Natural killer cell (primary cell): ENCODE results near the gene RAB20. TPM values are rescaled to one million over a fixed set of nuclear protein-coding genes. Genes with fewer than 3 reads are reported as not detected.
"Not testable (repeated sequence)": the region's sequence is repeated elsewhere in the genome, so short reads cannot be mapped to it uniquely, and the experiment has no call there.

ENCODE experiments used
- ATAC-seq, 3 donors: fragments of 150-1000 bp in 2 of 3; fragments of 200-7000 bp in 1 of 3; cut with Tn5 transposase; 1 replicate in 1 of 3; 2 replicates in 2 of 3; pipeline ENCODE4 v1.10.0; 2021; ENCODE audit warnings: mild to moderate bottlenecking in 2 of 3, moderate library complexity in 2 of 3
- DNase-seq, 2 donors: peaks; one replicate each; pipeline versions ENCODE4 v3.0.0 to v3.0.0-alpha.2; 2013 to 2021; ENCODE audit warnings: mixed read lengths in 1 of 2
- H3K27ac ChIP-seq: one replicate; pipeline ENCODE4 v1.5.1; 2013; ENCODE audit warnings: mild to moderate bottlenecking, low read length
- H3K27me3 ChIP-seq: one replicate; pipeline ENCODE4 v1.6.1; 2013; ENCODE audit warnings: low read length; ENCODE audit not compliant: control insufficient read depth, insufficient read depth
- H3K36me3 ChIP-seq: one replicate; pipeline ENCODE4 v1.6.1; 2013; ENCODE audit warnings: low read length; ENCODE audit not compliant: control insufficient read depth, insufficient read depth
- H3K4me1 ChIP-seq: one replicate; pipeline ENCODE4 v1.6.1; 2013; ENCODE audit warnings: low read length; ENCODE audit not compliant: control insufficient read depth, insufficient read depth
- H3K4me3 ChIP-seq: one replicate; pipeline ENCODE4 v1.5.1; 2013; ENCODE audit warnings: low read length
- H3K9me3 ChIP-seq: one replicate; pipeline ENCODE4 v1.6.1; 2013; ENCODE audit warnings: low read length; ENCODE audit not compliant: control insufficient read depth, insufficient read depth
- H3K27ac Mint-ChIP-seq, 2 donors: one replicate each; pipeline ENCODE4 v1.8.0; 2022; ENCODE audit warnings: mild to moderate bottlenecking in 2 of 2, mixed read lengths in 2 of 2, moderate library complexity in 1 of 2
- H3K27me3 Mint-ChIP-seq, 2 donors: one replicate each; pipeline ENCODE4 v1.8.0; 2022; ENCODE audit warnings: low read depth in 2 of 2, mixed read lengths in 2 of 2
- H3K36me3 Mint-ChIP-seq: one replicate; pipeline ENCODE4 v1.8.0; 2022; ENCODE audit warnings: mixed read lengths
- H3K4me1 Mint-ChIP-seq, 2 donors: one replicate each; pipeline ENCODE4 v1.8.0; 2022; ENCODE audit warnings: mixed read lengths in 2 of 2
- H3K4me3 Mint-ChIP-seq: one replicate; pipeline ENCODE4 v1.8.0; 2022; ENCODE audit warnings: mild to moderate bottlenecking, moderate library complexity, mixed read lengths
- H3K9me3 Mint-ChIP-seq, 2 donors: one replicate each; pipeline ENCODE4 v1.8.0; 2022; ENCODE audit warnings: mixed read lengths in 2 of 2
- CTCF ChIP-seq: fragments of 200-600 bp; IDR thresholded peaks from one replicate; pipeline ENCODE4 v1.8.0; 2022; ENCODE audit warnings: antibody characterized with exemption
- WGBS: methylation state at CpG from one replicate; pipeline ENCODE4 v1.1.7; 2013; ENCODE audit warnings: missing lambda C conversion rate; ENCODE audit not compliant: insufficient coverage; 5-methylcytosine and 5-hydroxymethylcytosine counted together
- intact Hi-C: fragments of 100-400 bp; cut with micrococcal nuclease; formaldehyde crosslinking; loops from one replicate; pipeline ENCODE4 v1.14.2; 2022
- total RNA-seq, 4 donors: library from RNA; stranded (reverse); fragments of 120-200 nt in 1 of 4; gene quantifications; one replicate each; pipeline versions ENCODE4 v1.2.3 to v1.2.4, GENCODE V29; 2013 to 2022

RAB20 gene
- total RNA-seq, 3 donors from 2014 or later (not counting 1 experiment from before 2014, with no cell fraction given) = 1.0 to 3.3 (median 1.2) TPM

DNA sequence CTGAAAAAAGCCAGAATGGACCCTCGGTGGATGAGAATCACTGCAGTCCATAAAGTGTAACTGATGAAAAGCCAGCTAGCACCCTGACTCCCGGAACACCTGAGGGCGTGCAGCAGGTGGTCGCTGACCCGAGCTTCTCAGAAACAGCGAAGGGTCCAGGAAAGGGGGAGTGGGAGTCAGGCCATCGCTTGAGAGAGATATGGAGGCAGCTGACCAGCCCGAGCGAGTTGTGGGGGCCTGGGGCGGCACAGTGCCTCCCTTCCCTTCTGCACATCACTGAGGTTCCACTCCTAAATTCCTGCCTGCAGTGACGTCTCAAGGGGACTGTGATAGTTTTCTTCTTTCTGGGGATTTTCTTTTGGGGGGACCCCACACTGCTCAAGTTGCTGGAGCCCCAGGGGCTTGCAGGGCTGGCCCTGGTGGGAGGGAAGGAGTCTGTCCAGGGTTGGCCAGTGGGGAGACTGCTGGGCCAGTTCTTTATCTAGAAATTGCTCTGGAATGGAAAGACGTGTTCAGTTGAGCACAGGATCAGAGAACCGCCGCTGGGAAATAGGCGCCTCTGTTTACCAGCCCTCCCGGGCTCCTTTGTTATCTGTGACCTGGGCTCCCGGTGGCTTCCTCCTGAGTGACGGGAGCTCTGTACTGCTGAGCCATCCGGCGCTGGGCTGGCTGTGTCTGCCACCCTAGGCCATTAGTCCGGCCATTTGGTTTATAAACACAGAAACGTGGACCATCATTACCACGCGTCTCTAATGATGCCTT is 71.3 kb downstream of the RAB20 start:
- no peaks in the 10 kb centered on the region for H3K9me3 Mint-ChIP-seq
- intact Hi-C loops = no loop called here
- Histone ChIP-seq H3K4me1 (no peaks in the 10 kb centered on the region), H3K4me3 (no peak overlapping the region), H3K9me3 (no peaks in the 10 kb centered on the region), H3K27me3 (no peaks in the 10 kb centered on the region), H3K36me3 (no peaks in the 10 kb centered on the region), H3K27ac (no peak overlapping the region)
- H3K36me3 Mint-ChIP-seq = no peaks in the 10 kb centered on the region
- H3K4me1 Mint-ChIP-seq = no peaks in the 10 kb centered on the region
- ATAC-seq (no peak), DNase-seq (no peak)
- no peak overlapping the region for H3K27ac Mint-ChIP-seq
- WGBS = 92% methylated on average over 24 of the region's 24 CpGs
- no peak for TF ChIP-seq CTCF
- H3K27me3 Mint-ChIP-seq = no peaks in the 10 kb centered on the region
- H3K4me3 Mint-ChIP-seq = no peak overlapping the region

- H3K27me3 Mint-ChIP-seq, H3K27ac ChIP-seq, H3K9me3 Mint-ChIP-seq, H3K4me3 Mint-ChIP-seq, H3K36me3 ChIP-seq, intact Hi-C loops, H3K27ac Mint-ChIP-seq, H3K4me1 Mint-ChIP-seq, H3K4me1 ChIP-seq, DNase-seq, H3K27me3 ChIP-seq, ATAC-seq, H3K9me3 ChIP-seq, H3K36me3 Mint-ChIP-seq, H3K4me3 ChIP-seq: not testable (repeated sequence)
- 86% methylated on average over 3 of the region's 3 CpGs for WGBS
These were observed 74.6 kb downstream of the RAB20 start for GRCh38 chr13:110486880-110487279.

- 92% methylated on average over 15 of the region's 15 CpGs for WGBS
These were observed 75.3 kb downstream of the RAB20 start for GRCh38 chr13:110486061-110486715.

More at GRCh38 chr13:110486061-110486715, 75.3 kb downstream of the RAB20 start:
- Histone ChIP-seq H3K9me3 (no peaks in the 10 kb centered on the region), H3K4me3 (no peak overlapping the region), H3K27ac (no peak overlapping the region), H3K36me3 (no peaks in the 10 kb centered on the region), H3K4me1 (no peaks in the 10 kb centered on the region), H3K27me3 (no peaks in the 10 kb centered on the region)
- Mint-ChIP-seq H3K4me1 (no peaks in the 10 kb centered on the region), H3K27me3 (peaks cover 0 to 5% of the 10 kb centered on the region in 2 donors), H3K4me3 (no peak overlapping the region), H3K36me3 (no peaks in the 10 kb centered on the region), H3K9me3 (no peaks in the 10 kb centered on the region), H3K27ac (no peak overlapping the region)
- no peak for ATAC-seq
- TF ChIP-seq CTCF = no peak
- intact Hi-C loops = no loop called here
- DNase-seq = no peak
